GM12878 (cell line): ENCODE results near the gene CFLAR.

ENCODE experiments used
- EP300 ChIP-seq, 2 experiments: fragments of 150-350 bp in 1 of 2; IDR thresholded peaks; 2 replicates each; pipeline ENCODE4 v1.6.1; 2011 to 2012; ENCODE audit warnings: low read depth in 2 of 2, low read length in 2 of 2, borderline replicate concordance in 1 of 2, improper control_type of control experiment in 1 of 2, inconsistent platforms in 1 of 2; ENCODE audit not compliant: control insufficient read depth in 1 of 2
- EZH2 ChIP-seq: IDR thresholded peaks from 2 replicates; pipeline ENCODE4 v1.6.1; 2012; ENCODE audit warnings: low read depth, mild to moderate bottlenecking, control low read depth, inconsistent platforms, low read length, borderline replicate concordance; ENCODE audit not compliant: control insufficient read depth
- FOXK2 ChIP-seq: fragments of 450-650 bp; IDR thresholded peaks from 2 replicates; pipeline ENCODE4 v1.6.1; 2017; ENCODE audit warnings: mild to moderate bottlenecking, moderate library complexity
- KDM1A ChIP-seq: fragments of 200-600 bp; sonication (generic); IDR thresholded peaks from 2 replicates; pipeline ENCODE4 v1.6.1; 2016; ENCODE audit warnings: borderline replicate concordance
- LARP7 ChIP-seq: fragments of 450-650 bp; IDR thresholded peaks from 2 replicates; pipeline ENCODE4 v1.6.1; 2017; ENCODE audit warnings: mild to moderate bottlenecking
- NFXL1 ChIP-seq: fragments of 450-650 bp; IDR thresholded peaks from 2 replicates; pipeline ENCODE4 v1.6.1; 2017; ENCODE audit warnings: antibody characterized with exemption, mild to moderate bottlenecking, borderline replicate concordance
- PAX5 ChIP-seq: IDR thresholded peaks from 2 replicates; pipeline ENCODE4 v1.6.1; 2011; ENCODE audit warnings: low read depth, low read length, borderline replicate concordance
- POLR2A ChIP-seq: IDR thresholded peaks from 2 replicates; pipeline ENCODE4 v1.6.1; 2011; ENCODE audit warnings: low read depth, mild to moderate bottlenecking, low read length
- RAD21 ChIP-seq: IDR thresholded peaks from 2 replicates; pipeline ENCODE4 v1.6.1; 2011; ENCODE audit warnings: mild to moderate bottlenecking, low read depth, low read length, moderate library complexity; ENCODE audit not compliant: insufficient read depth
- RFX5 ChIP-seq: IDR thresholded peaks from 2 replicates; pipeline ENCODE4 v1.6.1; 2011; ENCODE audit warnings: low read depth, low read length, improper control_type of control experiment
- SIN3A ChIP-seq: IDR thresholded peaks from 2 replicates; pipeline ENCODE4 v1.6.1; 2012; ENCODE audit warnings: low read depth, low read length, improper control_type of control experiment
- TF ChIP-seq, protein P1 (sequence below), 3 experiments: IDR thresholded peaks in 2 of 3; conservative IDR thresholded peaks in 1 of 3; 2 replicates each; pipeline ENCODE4 v1.5.1; 2011; ENCODE audit warnings: low read depth in 3 of 3, low read length in 3 of 3, mild to moderate bottlenecking in 3 of 3, control low read depth in 2 of 3, moderate library complexity in 2 of 3, inconsistent platforms in 1 of 3, mixed read lengths in 1 of 3; ENCODE audit not compliant: control insufficient read depth in 2 of 3, insufficient read depth in 1 of 3; ENCODE audit errors: extremely low read depth in 1 of 3
- TF ChIP-seq, protein P2 (sequence below): fragments of 450-650 bp; IDR thresholded peaks from 2 replicates; pipeline ENCODE4 v1.6.1; 2017; ENCODE audit warnings: mild to moderate bottlenecking, low read depth, inconsistent platforms; ENCODE audit not compliant: poor library complexity, severe bottlenecking
- TF ChIP-seq, protein P3 (sequence below): IDR thresholded peaks from 2 replicates; pipeline ENCODE4 v1.6.1; 2012; ENCODE audit warnings: low read depth, low read length, improper control_type of control experiment

DNA sequence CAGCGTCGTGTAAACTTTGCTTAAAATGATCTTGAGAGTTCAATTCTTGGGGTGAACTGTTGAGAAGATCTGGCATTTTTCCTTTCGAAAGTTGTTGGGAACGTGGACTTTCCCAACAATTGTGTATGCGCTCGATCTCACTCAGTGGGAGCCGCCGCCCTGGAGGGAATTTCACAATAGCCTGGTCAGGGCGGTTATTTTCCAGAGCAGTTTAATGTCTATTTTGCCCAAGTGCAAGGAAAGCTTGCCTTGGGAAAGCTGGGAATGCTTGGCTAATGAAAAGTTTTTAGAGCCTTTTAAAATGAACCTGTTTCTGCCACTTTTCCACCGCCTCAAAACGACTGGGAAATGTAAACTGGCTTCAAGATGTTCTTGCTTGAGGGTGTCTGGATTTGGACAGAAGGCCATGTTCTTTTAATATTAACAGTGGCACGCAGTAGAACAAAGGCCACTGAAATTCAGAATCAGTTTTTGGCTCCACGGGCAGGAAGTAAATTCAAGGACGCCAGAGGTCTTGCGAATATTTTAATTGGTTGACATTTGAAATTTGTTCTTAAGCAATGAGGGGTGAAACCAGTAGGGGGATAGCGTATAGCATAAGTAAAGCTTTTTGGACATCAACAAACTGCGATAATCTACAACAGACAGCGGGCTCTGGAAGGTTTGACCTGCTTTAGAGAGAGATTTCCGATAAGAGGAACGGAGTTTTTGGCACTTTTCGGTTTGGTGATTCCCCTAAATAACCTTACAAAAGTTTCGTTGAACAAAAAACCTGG lies 1.2 kb downstream of the CFLAR start:
- TF ChIP-seq, protein P1, sequence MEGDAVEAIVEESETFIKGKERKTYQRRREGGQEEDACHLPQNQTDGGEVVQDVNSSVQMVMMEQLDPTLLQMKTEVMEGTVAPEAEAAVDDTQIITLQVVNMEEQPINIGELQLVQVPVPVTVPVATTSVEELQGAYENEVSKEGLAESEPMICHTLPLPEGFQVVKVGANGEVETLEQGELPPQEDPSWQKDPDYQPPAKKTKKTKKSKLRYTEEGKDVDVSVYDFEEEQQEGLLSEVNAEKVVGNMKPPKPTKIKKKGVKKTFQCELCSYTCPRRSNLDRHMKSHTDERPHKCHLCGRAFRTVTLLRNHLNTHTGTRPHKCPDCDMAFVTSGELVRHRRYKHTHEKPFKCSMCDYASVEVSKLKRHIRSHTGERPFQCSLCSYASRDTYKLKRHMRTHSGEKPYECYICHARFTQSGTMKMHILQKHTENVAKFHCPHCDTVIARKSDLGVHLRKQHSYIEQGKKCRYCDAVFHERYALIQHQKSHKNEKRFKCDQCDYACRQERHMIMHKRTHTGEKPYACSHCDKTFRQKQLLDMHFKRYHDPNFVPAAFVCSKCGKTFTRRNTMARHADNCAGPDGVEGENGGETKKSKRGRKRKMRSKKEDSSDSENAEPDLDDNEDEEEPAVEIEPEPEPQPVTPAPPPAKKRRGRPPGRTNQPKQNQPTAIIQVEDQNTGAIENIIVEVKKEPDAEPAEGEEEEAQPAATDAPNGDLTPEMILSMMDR (IDR thresholded peaks at IDR 0.05 in 2 of 3, conservative IDR thresholded peaks at IDR 0.05 in 1 of 3; ENCODE audit: control insufficient read depth in 2 of 3, extremely low read depth in 1 of 3, insufficient read depth in 1 of 3, low read depth in 3 of 3, low read length in 3 of 3): peak; percentile 36 to 52 (median 41); a peak in 5 of 6 replicates
- TF ChIP-seq EP300 (IDR thresholded peaks at IDR 0.05; ENCODE audit: borderline replicate concordance in 1 of 2, control insufficient read depth in 1 of 2, low read depth in 2 of 2, low read length in 2 of 2) (peak in 1 of 2 experiments; percentile 36; a peak in 1 of 4 replicates), EZH2 (no peak), NFXL1 (no peak), RAD21 (peak; percentile 39), FOXK2 (no peak), LARP7 (no peak), SIN3A (0 out of 2 replicates have a peak, but pooled peaks have one; percentile 26), RFX5 (no peak), KDM1A (no peak), POLR2A (peak; percentile 51), PAX5 (no peak)
- TF ChIP-seq, protein P2, sequence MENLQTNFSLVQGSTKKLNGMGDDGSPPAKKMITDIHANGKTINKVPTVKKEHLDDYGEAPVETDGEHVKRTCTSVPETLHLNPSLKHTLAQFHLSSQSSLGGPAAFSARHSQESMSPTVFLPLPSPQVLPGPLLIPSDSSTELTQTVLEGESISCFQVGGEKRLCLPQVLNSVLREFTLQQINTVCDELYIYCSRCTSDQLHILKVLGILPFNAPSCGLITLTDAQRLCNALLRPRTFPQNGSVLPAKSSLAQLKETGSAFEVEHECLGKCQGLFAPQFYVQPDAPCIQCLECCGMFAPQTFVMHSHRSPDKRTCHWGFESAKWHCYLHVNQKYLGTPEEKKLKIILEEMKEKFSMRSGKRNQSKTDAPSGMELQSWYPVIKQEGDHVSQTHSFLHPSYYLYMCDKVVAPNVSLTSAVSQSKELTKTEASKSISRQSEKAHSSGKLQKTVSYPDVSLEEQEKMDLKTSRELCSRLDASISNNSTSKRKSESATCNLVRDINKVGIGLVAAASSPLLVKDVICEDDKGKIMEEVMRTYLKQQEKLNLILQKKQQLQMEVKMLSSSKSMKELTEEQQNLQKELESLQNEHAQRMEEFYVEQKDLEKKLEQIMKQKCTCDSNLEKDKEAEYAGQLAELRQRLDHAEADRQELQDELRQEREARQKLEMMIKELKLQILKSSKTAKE: peak; percentile 39
- TF ChIP-seq, protein P3, sequence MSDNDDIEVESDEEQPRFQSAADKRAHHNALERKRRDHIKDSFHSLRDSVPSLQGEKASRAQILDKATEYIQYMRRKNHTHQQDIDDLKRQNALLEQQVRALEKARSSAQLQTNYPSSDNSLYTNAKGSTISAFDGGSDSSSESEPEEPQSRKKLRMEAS: no peak
